ENCODE measurements around the gene PFDN6.
"Not testable (repeated sequence)": the region's sequence is repeated elsewhere in the genome, so short reads cannot be mapped to it uniquely, and the experiment has no call there.

PFDN6 gene

GRCh38 chr6:33288921-33289783, at the start of gene PFDN6, which contains the start of gene WDR46:
Gene PFDN6, plus strand, starts transcription at chr6:33289601. Its CDS starts 256 bp downstream, at chr6:33289857.
Gene WDR46, minus strand, starts transcription at chr6:33289239. Its CDS starts 69 bp downstream, at chr6:33289170.
- peak; percentile 76 for FAIRE-seq

DNA sequence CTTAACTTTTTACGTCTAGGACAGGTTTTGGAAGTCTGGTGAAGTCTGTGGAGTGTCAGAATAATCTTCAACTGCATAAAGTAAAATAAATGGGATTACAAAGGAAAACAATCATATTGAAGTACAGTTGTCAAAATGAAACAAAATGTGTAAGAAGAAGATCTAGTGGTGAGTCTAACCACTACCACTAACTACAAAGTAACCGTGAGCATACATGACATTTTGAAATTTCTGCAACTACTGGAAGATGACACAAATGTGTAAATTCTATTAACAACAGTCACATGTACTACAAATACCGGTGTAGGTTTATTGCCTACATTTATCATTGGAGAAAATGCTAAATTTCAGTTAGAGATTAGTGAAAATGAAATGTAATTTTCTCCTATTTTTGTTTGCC, 47.4 kb upstream of the PFDN6 start:
- no peak for FAIRE-seq

DNA sequence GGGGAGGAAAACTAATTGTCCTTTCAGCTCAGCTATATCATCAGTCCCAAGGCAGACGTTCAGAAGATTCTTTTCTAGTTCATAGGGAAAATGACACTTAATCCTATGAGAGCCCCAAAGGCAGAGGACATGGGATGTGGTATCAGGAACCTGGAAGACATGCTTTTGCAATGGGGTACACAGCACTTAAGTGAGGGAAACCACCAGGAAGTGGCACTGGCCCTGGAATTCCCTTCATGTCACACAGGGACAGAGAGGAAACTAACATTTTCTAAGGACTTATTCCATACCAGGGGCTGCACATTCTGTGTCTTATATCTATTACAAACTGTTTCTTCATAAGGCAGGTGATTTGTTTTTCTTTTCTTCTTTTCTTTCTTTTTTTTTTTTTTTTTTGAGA, 45.9 kb upstream of the PFDN6 start:
- no peak for FAIRE-seq

DNA sequence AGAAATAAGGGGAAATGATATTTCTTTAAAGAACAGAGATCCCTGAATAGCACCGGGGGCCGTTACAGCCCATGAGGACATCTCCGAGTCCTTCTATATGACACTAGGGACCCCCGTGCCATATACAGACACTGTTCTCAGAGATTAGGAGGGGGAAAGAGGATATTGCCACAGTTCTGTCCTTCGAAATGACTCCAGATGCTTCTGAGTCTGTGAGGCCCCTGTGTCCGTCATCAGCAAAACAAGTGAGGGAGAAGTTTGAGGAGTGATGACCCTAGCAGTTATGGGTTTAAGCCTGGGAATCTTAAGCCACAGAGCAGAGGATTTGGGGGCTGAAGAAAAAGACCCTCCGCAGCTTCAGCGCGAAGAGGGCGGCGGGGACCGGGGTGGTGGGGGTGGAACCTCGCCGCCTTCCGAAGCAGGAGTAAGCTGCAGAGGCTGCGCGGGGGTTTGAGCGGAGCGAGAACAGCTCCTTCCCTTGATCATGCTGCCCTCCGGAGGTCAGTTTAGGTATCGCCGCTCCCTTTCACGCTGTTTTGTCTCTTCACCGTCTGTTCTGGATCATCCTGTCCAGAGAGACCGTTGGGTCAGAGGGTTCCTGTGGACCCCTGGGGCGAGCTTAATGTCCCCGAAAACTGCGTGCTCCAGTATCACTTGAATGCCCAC, 41.3 kb upstream of the PFDN6 start:
- no peak for FAIRE-seq

GRCh38 chr6:33248643-33248931, 40.8 kb upstream of the PFDN6 start:
- FAIRE-seq: no peak

GRCh38 chr6:33248932-33249731, 40.3 kb upstream of the PFDN6 start:
- FAIRE-seq: peak; percentile 64

- FAIRE-seq: no peak
Observed at GRCh38 chr6:33249732-33250630, 39.4 kb upstream of the PFDN6 start.

DNA sequence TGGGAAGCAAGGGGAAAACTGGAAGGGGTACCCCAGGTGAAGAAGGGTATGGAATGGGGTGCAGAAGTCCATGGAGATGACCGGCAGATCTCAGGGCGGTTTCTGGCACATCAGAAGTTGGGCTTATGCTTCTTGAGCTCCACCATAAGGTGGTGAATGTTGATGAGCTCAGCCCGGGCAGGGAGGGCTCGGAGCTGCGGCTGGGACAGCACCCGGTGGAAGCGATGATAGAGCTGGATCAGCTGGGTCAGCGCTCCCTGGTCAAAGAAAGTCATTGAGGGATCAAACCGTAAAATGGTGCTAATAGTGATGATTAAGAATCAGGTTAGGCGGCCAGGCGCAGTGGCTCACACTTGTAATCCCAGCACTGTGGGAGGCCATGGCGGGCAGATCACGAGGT, 38.7 kb upstream of the PFDN6 start:
- no peak for FAIRE-seq

GRCh38 chr6:33251395-33252012, 37.9 kb upstream of the PFDN6 start:
- FAIRE-seq: no peak

DNA sequence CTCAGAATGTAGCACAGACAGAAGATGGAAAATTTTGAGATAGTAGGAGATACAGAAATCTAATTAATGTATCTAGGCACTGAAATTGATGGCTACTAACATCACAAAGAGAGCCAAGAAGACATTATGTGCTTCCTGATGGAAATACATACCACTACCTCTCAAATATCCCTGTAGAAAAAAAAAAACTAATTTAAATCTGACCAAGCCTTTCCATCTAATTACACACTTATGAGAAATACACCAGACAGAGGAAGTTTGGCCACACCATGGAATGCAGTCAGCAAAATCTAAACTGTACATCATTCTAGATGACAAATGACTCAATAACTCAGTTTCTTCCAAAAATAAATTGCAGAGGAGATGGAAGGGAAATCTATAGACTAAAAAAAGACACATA, 36.6 kb upstream of the PFDN6 start:
- FAIRE-seq: no peak

DNA sequence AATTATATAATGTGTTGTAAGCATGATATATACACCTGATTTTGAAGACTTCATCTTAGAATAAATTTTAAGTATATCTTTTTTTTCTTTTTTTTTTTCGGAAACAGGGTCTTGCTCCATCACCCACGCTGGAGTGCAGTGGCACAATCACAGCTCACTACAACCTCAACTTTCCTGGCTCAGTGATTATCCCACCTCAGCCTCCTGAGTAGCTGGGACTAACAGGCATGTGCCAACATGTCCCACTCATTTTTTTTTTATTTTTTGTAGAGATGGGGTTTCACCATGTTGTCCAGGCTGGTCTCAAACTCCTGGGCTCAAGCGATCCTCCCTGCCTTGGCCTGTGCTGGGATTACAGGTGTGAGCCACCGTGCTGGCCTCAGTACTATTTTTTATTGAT, 34.8 kb upstream of the PFDN6 start:
- no peak for FAIRE-seq

DNA sequence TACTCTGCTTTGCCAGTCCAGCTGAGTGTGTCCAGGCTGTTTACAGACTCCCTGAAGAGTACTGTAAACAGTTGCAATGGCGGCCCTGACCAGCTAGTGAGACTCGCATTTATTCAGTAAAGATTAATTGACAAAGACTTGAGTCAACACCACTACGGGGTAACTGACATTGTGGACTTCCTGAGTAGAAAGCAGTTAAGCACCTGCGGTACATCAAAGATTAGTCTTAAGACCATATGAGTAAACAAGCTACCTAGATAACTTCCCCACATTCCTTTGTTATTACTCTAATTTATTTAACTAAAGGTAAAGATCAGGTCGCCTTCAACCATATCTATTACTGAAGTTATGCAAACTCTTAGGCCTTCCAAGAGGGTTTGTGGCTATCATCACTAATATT, 30.4 kb upstream of the PFDN6 start:
- no peak for FAIRE-seq

GRCh38 chr6:33262490-33262889, 26.9 kb upstream of the PFDN6 start:
- FAIRE-seq: not testable (repeated sequence)

- no peak for FAIRE-seq
Observed at GRCh38 chr6:33264015-33264414, 25.4 kb upstream of the PFDN6 start.

- FAIRE-seq: no peak
Observed at GRCh38 chr6:33271117-33271467, 18.3 kb upstream of the PFDN6 start.

DNA sequence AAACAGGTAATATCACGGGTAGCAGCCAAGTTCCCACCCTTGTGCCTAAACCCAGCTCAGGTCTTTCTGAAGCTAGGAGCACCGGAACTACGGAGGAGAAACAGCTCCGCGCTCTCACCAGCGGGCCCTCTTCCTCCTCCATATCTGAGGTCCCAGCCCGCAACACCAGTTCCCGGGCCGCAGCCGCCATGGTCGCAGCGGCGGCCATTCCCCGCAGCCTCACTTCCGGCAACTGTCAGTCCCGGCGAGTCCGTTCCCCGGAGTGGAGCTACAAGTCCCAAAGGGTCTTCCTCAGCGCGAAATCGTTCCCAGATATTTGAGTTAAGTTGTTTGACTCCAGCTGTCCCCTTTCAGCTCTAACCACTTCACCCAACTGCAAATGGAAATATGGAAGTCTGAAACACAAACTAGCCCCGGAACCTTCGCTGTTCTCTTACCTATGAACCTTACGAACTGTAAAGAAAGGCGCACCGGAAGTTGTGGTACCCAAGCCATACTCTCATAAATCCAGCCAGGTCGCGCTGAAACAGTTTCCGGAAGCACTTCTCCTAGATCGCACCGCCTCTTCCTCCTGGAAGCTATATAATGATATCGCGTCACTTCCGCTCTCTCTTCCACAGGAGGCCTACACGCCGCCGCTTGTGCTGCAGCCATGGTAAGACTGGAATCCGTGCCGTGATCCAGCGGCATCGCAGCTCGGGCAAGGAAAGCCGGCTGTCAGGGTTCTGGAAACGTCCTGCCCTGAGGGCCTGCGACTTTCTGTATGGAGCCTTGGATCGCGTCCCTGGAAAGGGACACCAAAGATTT, 17.7 kb upstream of the PFDN6 start, which contains the start of the genes RPS18 and VPS52:
RPS18 (plus strand) TSS at position 608 of the 807 bp plus-strand sequence; CDS start at position 653, 45 bp downstream.
VPS52 (minus strand) TSS at position 409 of the 807 bp plus-strand sequence; CDS start at position 208, 201 bp downstream.
- FAIRE-seq: no peak

DNA sequence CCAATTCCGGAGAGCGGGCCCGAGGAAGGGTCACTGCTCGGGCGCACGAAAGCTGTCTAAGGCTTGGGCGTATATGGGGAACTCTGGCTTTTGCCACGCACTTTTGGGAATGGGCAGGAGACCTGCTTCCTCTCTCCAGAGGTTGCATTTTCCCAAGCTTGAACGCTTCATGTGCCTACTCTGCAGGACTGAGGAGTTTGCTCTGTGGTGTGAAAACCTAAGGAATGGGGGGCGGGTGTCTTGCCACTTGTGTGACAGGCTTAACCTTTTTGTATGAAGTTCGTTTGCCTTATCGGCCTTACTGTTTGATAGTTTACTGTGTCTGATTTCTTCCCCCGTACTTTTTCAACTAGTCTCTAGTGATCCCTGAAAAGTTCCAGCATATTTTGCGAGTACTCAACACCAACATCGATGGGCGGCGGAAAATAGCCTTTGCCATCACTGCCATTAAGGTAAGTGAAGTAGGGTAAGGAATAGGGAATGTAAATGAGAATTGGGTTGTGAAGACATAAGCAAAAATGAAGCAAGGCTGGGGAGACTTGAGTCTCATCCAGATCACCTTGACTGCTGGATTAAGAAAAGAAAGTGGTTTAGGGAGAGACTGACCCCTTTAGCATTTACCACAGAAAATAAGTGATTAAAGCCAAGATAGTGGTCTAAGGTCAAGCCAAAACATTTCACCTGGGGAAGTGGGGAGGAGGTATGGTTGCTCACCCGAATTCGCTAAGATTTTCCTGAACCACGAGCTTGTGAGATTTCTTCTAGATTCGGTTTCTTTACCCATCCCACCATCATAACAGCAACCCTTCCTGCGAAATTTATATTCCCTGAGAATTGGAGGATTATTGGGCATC, 16.9 kb upstream of the PFDN6 start:
- no peak for FAIRE-seq

DNA sequence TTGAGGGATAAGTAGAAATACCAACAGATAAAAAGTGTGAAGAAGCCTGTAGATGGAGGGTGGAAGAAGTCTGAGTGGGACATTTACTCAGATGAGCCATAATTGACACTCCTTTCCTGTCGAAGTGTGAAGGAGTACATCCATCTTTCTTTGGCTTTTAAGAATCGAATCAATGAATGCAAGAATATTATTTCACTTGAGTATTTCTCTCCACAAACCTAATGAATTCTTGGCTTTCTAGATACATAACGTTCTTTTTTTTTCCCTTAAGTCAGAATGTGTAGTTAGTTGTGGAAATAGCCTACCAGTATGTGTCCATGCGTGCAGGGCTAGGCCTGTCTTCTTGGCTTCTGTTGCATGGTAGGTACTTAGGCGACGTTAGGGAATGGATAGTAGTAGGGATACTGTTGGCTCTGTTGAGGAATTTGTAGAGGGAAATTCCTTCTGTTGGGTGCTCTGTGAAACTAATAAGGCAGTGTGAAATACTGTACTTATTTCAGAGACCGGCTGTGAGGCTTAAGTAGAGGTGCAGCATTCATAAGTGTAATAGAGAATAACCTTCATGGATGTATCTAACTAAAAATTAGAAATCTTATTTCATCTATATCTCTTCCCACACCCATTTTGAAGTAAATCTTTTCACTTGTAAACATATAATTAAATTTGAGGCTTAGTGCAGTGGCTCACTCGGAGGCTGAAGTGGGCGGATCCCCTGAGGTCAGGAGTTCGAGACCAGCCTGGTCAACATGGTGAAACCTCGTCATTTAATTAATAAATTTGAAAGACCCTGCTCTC, 16.1 kb upstream of the PFDN6 start:
- FAIRE-seq: no peak
